ENCODE results near the gene LRRC4C.

LRRC4C gene

DNA sequence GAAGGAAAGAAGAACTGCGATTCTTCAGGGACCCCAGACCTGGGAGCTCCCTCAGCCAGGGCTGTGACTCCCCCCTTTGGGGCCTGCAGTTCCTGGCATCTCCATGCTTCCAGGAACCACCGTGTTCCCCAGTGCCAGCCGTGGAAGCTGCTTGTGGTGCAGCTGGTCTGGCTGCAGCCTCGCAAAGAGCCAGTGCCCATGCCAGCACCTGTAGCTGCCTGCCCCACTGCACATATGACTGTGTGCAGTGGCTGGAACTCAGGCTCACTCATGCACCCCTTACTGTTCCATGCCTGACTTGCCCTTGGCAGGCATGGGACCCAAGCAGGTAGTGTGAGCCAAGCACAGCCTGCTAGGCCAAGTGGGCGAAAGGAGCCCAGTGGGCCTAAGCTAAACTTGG is 401.3 kb downstream of the LRRC4C start:
- no peaks in the 10 kb centered on the region for H3K4me1 ChIP-seq (ENCODE audit: control insufficient read depth, insufficient read depth, low read length, unreplicated experiment)
- H3K79me2 ChIP-seq (ENCODE audit: control insufficient read depth, insufficient read depth, low read length, unreplicated experiment), result no peaks in the 10 kb centered on the region

DNA sequence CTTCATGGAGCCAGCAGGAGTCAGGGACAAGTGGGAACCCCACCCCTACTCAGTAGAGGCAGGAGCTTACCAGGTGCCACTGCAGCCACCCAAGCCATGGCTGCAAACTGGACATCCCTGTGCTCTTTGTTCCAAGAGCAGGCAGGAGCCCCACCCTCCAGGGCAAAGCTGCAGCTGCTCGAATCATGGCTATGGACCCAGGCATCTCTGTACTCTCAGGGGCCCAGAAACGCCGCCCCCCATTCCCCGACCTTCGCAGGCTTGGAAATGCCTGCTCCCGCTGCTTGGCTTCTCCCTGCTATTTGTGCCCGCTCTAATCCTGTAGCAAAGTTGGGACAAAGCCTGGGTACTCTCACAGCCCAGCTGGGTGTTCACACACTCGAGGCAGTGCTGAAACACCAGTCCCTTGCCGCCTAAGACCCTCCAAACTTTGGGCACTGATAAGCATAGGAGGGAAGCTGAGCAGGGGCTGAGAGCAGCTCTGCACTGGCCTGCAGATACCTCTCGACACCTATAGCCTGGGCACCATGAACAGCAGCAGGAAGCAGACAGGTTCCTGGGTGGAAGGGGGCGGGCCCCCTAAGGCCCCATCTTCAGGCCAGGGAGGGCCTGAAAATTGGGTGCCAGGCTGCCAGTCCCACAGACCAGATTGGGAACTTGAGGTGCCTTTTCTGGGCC is 402.4 kb downstream of the LRRC4C start:
- H3K4me1 ChIP-seq (ENCODE audit: control insufficient read depth, insufficient read depth, low read length, unreplicated experiment), result no peaks in the 10 kb centered on the region
- H2AFZ ChIP-seq (ENCODE audit: low read length, unreplicated experiment), result no peak overlapping the region
- no peaks in the 10 kb centered on the region for H3K36me3 ChIP-seq (ENCODE audit: insufficient read depth, low read length)
- H3K79me2 ChIP-seq (ENCODE audit: control insufficient read depth, insufficient read depth, low read length, unreplicated experiment), result no peaks in the 10 kb centered on the region
- no peak overlapping the region for H3K4me3 ChIP-seq (ENCODE audit: low read depth, low read length)
- H3K27me3 ChIP-seq (ENCODE audit: insufficient read depth, low read length), result no peaks in the 10 kb centered on the region
- H3K27ac ChIP-seq (ENCODE audit: low read depth, low read length), result no peak overlapping the region

More for the DNA sequence above, 401.3 kb downstream of the LRRC4C start:
- no peaks in the 10 kb centered on the region for H3K27me3 ChIP-seq (ENCODE audit: insufficient read depth, low read length)
- no peak overlapping the region for H3K4me3 ChIP-seq (ENCODE audit: low read depth, low read length)
- no peaks in the 10 kb centered on the region for H3K36me3 ChIP-seq (ENCODE audit: insufficient read depth, low read length)
- H3K27ac ChIP-seq (ENCODE audit: low read depth, low read length), result no peak overlapping the region
- no peak overlapping the region for H2AFZ ChIP-seq (ENCODE audit: low read length, unreplicated experiment)

DNA sequence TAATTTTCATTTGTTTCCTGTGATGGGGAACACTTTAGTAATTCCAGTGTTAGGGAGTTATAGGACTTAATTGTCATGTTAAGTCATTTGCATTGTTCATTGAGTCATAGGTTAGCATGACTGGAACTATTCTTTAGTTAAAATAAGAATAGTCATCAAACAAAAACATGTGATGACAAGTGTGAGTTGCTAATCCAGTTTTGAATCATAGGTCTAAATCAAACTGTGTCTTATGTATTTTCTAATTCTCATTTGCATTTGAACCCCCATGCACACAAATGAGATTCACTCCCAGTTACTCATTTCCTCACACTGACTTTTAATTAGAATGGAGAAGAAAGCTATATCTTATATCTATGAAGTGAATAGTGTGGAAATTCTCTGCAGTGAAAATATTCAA is 405.6 kb downstream of the LRRC4C start:
- Histone ChIP-seq H3K79me2 (ENCODE audit: control insufficient read depth, insufficient read depth, low read length, unreplicated experiment) (no peaks in the 10 kb centered on the region), H3K4me3 (ENCODE audit: low read depth, low read length) (no peak overlapping the region), H3K27me3 (ENCODE audit: insufficient read depth, low read length) (no peaks in the 10 kb centered on the region), H3K27ac (ENCODE audit: low read depth, low read length) (no peak overlapping the region), H3K36me3 (ENCODE audit: insufficient read depth, low read length) (no peaks in the 10 kb centered on the region), H3K4me1 (ENCODE audit: control insufficient read depth, insufficient read depth, low read length, unreplicated experiment) (no peaks in the 10 kb centered on the region), H2AFZ (ENCODE audit: low read length, unreplicated experiment) (no peak overlapping the region)

DNA sequence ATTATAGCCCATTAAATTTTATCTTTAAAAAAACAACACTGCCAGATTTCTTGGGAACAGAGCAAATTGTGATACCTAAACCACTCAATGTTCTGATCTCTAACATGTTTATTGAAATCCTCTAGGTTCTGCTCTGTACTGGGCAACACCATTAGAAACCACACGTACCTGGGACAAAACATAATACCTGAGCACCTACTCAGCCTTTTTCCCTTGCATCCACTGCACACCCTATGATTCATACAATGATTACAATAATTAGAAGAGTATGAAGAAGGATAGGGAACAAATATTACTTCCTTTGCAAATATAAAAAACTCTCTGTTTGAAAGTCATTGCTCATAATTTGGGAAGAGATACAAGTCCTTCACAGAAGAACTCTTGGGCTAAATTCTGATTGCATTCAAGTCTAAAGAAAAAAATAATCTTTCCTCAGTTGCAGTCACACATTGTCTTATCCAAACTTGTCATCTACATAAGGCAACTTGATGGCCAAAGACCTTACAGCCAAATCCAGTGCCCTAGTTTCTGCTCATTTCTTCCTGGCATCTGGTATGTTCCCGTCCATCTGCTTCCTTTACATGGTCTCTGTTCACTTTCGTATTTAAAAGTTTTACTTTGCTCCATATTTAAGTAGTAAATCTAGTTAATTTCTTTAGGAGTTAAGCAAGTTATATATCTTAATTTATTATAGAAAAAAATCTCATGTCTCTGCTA is 407.4 kb downstream of the LRRC4C start:
- no peak overlapping the region for H3K27ac ChIP-seq (ENCODE audit: low read depth, low read length)
- H3K36me3 ChIP-seq (ENCODE audit: insufficient read depth, low read length), result no peaks in the 10 kb centered on the region
- H2AFZ ChIP-seq (ENCODE audit: low read length, unreplicated experiment), result no peak overlapping the region
- no peaks in the 10 kb centered on the region for H3K79me2 ChIP-seq (ENCODE audit: control insufficient read depth, insufficient read depth, low read length, unreplicated experiment)
- no peaks in the 10 kb centered on the region for H3K27me3 ChIP-seq (ENCODE audit: insufficient read depth, low read length)
- H3K4me1 ChIP-seq (ENCODE audit: control insufficient read depth, insufficient read depth, low read length, unreplicated experiment), result no peaks in the 10 kb centered on the region
- no peak overlapping the region for H3K4me3 ChIP-seq (ENCODE audit: low read depth, low read length)

DNA sequence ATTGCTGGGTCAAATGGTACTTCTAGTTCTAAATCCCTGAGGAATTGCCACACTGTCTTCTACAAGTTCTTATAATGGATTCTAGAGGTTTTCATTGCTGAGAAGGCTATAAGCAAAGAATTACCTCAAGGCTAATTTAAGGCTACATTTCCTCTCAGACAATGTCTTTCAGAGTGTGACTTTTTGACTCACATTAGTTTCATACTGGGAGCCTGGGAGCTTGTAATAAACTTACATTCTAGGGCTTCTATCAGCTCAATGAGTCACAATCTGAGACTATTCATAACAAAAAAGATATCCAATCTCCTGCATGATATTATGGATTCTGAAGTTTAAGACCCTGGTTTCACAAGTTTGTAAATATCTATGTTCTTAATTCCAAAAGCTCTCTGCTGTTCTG is 408.7 kb downstream of the LRRC4C start:
- H3K4me3 ChIP-seq (ENCODE audit: low read depth, low read length), result no peak overlapping the region
- H3K36me3 ChIP-seq (ENCODE audit: insufficient read depth, low read length), result no peaks in the 10 kb centered on the region
- H3K27me3 ChIP-seq (ENCODE audit: insufficient read depth, low read length), result no peaks in the 10 kb centered on the region
- no peaks in the 10 kb centered on the region for H3K79me2 ChIP-seq (ENCODE audit: control insufficient read depth, insufficient read depth, low read length, unreplicated experiment)
- H3K27ac ChIP-seq (ENCODE audit: low read depth, low read length), result no peak overlapping the region
- H2AFZ ChIP-seq (ENCODE audit: low read length, unreplicated experiment), result no peak overlapping the region
- no peaks in the 10 kb centered on the region for H3K4me1 ChIP-seq (ENCODE audit: control insufficient read depth, insufficient read depth, low read length, unreplicated experiment)

DNA sequence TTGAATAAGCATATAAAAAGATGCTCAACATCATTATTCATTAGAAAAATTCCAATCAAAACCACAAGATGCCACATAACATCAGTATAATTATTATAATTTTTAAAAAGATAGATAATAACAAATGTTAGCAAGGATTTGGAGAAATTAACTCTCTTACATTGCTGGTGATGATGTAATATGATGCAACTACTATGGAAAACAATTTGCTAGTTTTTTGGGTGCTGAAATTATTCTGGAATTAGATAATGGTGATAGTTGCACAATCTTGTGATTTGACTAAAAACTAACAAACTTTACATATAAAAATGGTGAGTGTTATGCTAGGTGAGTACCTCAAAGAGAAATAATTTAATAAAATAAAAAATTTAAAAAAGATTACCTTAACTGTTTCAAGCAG is 412.2 kb downstream of the LRRC4C start:
- H3K4me1 ChIP-seq (ENCODE audit: control insufficient read depth, insufficient read depth, low read length, unreplicated experiment), result no peaks in the 10 kb centered on the region
- H3K27ac ChIP-seq (ENCODE audit: low read depth, low read length), result no peak overlapping the region
- no peaks in the 10 kb centered on the region for H3K79me2 ChIP-seq (ENCODE audit: control insufficient read depth, insufficient read depth, low read length, unreplicated experiment)
- H3K4me3 ChIP-seq (ENCODE audit: low read depth, low read length), result no peak overlapping the region
- no peaks in the 10 kb centered on the region for H3K36me3 ChIP-seq (ENCODE audit: insufficient read depth, low read length)
- no peak overlapping the region for H2AFZ ChIP-seq (ENCODE audit: low read length, unreplicated experiment)
- H3K27me3 ChIP-seq (ENCODE audit: insufficient read depth, low read length), result no peaks in the 10 kb centered on the region

DNA sequence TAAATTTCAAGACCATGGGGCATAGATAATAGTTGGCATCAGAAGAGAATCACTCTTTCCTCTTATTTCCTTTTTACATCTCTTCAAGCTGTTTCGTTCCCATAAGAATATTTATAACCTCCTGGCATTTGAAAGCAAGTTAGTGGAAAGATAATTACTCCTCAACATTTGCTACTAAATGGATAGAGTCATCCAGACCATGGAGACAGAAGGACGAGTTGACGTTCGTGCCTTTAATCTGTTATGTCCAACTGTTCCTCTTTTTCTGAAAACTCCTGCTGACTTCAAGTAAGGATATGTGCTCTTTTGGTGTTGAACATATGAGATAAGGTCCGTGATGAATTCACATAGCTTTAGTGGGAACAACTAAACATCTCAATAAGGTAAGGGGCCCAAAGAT is 414.2 kb downstream of the LRRC4C start:
- H3K4me3 ChIP-seq (ENCODE audit: low read depth, low read length), result no peak overlapping the region
- no peak overlapping the region for H3K27ac ChIP-seq (ENCODE audit: low read depth, low read length)
- H2AFZ ChIP-seq (ENCODE audit: low read length, unreplicated experiment), result no peak overlapping the region
- H3K36me3 ChIP-seq (ENCODE audit: insufficient read depth, low read length), result no peaks in the 10 kb centered on the region
- H3K79me2 ChIP-seq (ENCODE audit: control insufficient read depth, insufficient read depth, low read length, unreplicated experiment), result no peaks in the 10 kb centered on the region
- H3K4me1 ChIP-seq (ENCODE audit: control insufficient read depth, insufficient read depth, low read length, unreplicated experiment), result no peaks in the 10 kb centered on the region
- H3K27me3 ChIP-seq (ENCODE audit: insufficient read depth, low read length), result no peaks in the 10 kb centered on the region

DNA sequence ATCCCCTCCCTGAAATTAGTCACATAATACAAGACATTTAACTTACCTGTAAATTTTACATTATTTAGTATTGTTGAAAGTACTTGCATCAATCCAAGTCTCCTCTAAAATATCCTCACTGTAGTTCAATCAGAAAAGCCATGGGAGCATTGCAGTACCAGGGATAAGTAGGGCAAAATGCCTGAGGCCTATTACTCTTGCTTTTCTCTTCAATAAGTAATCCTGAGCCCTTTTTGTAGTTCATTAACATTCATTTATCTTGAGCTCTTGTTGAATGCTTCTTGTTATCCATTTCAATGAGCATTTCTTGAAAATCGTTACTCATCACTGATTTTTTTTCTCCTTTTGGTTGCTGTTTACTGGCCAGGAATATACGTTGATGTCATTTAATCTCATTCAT is 414.7 kb downstream of the LRRC4C start:
- Histone ChIP-seq H2AFZ (ENCODE audit: low read length, unreplicated experiment) (no peak overlapping the region), H3K79me2 (ENCODE audit: control insufficient read depth, insufficient read depth, low read length, unreplicated experiment) (no peaks in the 10 kb centered on the region), H3K27ac (ENCODE audit: low read depth, low read length) (no peak overlapping the region), H3K4me1 (ENCODE audit: control insufficient read depth, insufficient read depth, low read length, unreplicated experiment) (no peaks in the 10 kb centered on the region), H3K4me3 (ENCODE audit: low read depth, low read length) (no peak overlapping the region), H3K36me3 (ENCODE audit: insufficient read depth, low read length) (no peaks in the 10 kb centered on the region), H3K27me3 (ENCODE audit: insufficient read depth, low read length) (no peaks in the 10 kb centered on the region)

DNA sequence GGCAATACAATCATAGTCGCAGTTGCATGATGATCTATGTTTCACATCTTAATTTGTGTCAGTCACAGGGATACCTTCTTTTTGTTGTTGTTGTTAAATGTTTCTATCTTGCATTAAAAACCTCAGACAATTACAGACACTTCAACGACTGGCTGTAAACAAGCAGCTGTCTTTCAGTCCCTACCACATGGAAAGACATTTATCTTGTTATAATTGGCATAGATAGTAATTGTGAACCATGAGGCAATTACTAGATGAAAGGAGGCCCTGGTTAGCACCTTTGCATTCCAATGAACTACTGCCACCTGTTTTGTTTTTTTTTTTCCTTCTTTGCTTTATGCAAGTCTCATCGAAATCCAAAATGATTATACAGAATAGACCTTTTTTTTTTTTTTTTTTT is 416.8 kb downstream of the LRRC4C start:
- Histone ChIP-seq H3K27ac (ENCODE audit: low read depth, low read length) (no peak overlapping the region), H3K27me3 (ENCODE audit: insufficient read depth, low read length) (no peaks in the 10 kb centered on the region), H3K4me3 (ENCODE audit: low read depth, low read length) (no peak overlapping the region), H3K4me1 (ENCODE audit: control insufficient read depth, insufficient read depth, low read length, unreplicated experiment) (no peaks in the 10 kb centered on the region), H2AFZ (ENCODE audit: low read length, unreplicated experiment) (no peak overlapping the region), H3K36me3 (ENCODE audit: insufficient read depth, low read length) (no peaks in the 10 kb centered on the region), H3K79me2 (ENCODE audit: control insufficient read depth, insufficient read depth, low read length, unreplicated experiment) (no peaks in the 10 kb centered on the region)

DNA sequence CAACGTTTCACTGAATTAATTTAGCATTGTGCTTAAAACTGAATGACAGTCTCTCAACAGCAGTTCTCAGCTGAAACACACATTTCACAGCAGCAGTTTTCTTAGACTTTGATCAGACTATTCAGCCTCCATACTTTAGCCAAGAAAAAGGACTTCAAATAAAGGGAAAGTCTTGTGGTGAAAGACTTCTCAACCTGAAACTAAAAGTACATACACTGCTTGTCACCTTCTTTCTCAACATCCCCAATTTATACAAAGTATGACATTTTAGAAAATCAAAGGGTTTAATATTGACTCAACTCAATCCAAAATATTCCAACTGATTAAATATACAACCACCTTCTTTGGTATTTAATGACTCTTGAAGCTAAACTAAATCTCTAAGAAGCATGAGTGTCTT is 419.0 kb downstream of the LRRC4C start:
- H3K4me3 ChIP-seq (ENCODE audit: low read depth, low read length), result no peak overlapping the region
- H2AFZ ChIP-seq (ENCODE audit: low read length, unreplicated experiment), result no peak overlapping the region
- no peak overlapping the region for H3K27ac ChIP-seq (ENCODE audit: low read depth, low read length)
- no peaks in the 10 kb centered on the region for H3K36me3 ChIP-seq (ENCODE audit: insufficient read depth, low read length)
- no peaks in the 10 kb centered on the region for H3K4me1 ChIP-seq (ENCODE audit: control insufficient read depth, insufficient read depth, low read length, unreplicated experiment)
- H3K79me2 ChIP-seq (ENCODE audit: control insufficient read depth, insufficient read depth, low read length, unreplicated experiment), result no peaks in the 10 kb centered on the region
- H3K27me3 ChIP-seq (ENCODE audit: insufficient read depth, low read length), result no peaks in the 10 kb centered on the region

DNA sequence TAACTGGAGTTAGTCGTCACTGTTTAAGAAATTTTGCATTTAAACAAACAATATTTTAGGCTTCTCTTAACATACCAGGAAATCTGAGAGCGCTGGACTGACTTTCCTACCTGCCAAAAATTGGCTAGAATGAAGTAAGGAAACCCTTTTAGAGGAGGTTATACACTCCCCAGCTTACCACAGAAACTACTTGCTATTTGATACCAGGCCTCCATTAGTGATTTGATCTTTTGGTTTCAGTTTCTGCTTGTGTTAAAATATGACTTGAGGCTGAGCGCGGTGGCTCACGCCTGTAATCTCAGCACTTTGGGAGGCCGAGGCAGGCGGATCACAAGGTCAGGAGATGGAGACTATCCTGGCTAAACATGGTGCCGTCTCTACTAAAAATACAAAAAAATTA is 419.9 kb downstream of the LRRC4C start:
- Histone ChIP-seq H3K27me3 (ENCODE audit: insufficient read depth, low read length) (no peaks in the 10 kb centered on the region), H3K36me3 (ENCODE audit: insufficient read depth, low read length) (no peaks in the 10 kb centered on the region), H3K4me3 (ENCODE audit: low read depth, low read length) (no peak overlapping the region), H3K79me2 (ENCODE audit: control insufficient read depth, insufficient read depth, low read length, unreplicated experiment) (no peaks in the 10 kb centered on the region), H2AFZ (ENCODE audit: low read length, unreplicated experiment) (no peak overlapping the region), H3K4me1 (ENCODE audit: control insufficient read depth, insufficient read depth, low read length, unreplicated experiment) (no peaks in the 10 kb centered on the region), H3K27ac (ENCODE audit: low read depth, low read length) (no peak overlapping the region)
